GM18867 (cell line): ENCODE data around the gene RAB11B.
"Not testable (repeated sequence)": the region's sequence is repeated elsewhere in the genome, so short reads cannot be mapped to it uniquely, and the experiment has no call there.

Source experiments
- ATAC-seq: cut with Tn5 transposase; IDR thresholded peaks from one replicate; pipeline ENCODE4 v1.9.1; 2021; ENCODE audit warnings: mild to moderate bottlenecking, moderate library complexity; ENCODE audit not compliant: unreplicated experiment

Gene RAB11B

GRCh38 chr19:8393192-8393870, 3.2 kb downstream of the RAB11B start:
- ATAC-seq = no peak

DNA sequence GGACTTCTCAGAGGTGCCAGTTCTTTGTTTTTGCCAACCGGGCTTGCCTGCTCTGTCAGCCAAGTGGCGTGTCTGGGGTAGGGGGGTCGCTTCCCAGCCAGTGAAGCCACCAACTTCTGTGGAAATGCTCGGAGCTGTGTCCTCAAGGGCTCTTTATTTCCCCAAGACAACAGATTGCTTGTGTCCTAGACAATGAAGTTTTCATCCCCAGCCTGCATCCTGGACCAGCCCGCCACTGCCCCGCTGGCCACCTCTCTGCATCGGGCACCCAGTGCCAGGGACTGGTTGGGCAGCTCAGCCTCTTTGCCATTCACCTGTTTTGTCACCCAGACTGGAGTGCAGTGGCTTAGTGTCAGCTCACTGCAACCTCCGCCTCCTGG, 3.7 kb downstream of the RAB11B start:
- no peak for ATAC-seq

DNA sequence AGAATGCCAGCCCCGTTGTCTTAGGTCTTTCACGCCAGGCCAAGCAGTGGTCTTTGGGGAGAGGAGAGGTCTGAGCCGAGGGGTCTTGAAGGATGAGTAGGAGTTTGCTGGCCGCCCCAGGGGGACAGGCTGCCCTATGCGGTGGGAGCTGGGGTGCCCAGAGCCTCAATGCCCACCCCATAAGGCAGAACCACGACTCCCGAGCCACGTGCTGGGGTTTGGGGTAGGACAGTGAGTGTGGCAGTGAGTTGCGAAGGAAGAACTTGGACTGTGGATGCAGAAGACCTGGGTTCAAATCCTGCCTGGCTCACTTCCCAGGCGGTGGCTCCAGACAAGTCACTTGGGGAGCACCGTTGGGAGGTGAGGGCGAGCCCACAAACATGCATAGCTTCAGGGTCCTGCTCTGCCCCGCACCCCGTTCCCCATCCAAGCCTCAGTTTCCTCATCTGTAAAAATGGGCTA, 5.5 kb downstream of the RAB11B start:
- ATAC-seq = no peak

DNA sequence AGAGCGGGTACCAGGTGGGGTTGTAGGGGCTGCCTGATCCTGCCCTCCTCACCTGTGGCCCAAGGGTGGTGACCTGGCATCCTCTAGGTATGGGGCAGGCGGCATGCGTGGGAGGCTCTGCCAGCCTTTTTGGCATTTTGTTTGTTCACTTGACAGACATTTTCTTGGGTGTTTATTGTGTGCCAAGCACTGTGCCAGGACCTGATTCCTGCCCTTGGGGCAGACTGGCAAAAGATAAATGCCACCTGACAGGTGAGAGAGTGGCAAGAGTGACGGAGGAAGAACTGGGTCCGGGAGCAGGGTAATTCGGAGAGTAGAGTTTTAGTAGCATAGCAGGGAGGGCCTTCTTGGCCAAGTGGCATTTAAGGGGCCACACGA, 6.0 kb downstream of the RAB11B start:
- no peak for ATAC-seq

- no peak for ATAC-seq
Observed at GRCh38 chr19:8396563-8397203, 6.5 kb downstream of the RAB11B start.

DNA sequence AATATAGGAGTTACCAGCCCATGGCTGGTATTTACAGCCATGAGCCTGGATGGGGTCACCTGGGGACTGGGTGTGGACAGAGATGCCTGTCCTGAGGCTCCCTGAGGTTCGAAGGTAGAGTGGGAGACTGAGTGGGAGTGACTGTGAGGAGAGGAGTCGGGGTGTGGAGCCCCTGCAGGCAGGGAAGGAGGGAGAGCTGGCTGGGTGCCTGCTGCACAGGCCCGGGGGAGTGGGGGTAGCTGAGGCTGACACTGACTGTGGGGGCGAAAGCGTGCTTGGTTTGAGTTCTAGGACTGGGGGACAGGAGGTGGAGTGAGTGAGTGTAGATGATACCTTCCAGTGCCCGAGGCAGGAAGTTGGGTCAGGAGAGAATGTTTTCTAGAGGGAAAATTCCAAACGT, 7.1 kb downstream of the RAB11B start:
- no peak for ATAC-seq

- ATAC-seq = no peak
Observed at GRCh38 chr19:8397746-8398310, 7.7 kb downstream of the RAB11B start.

- no peak for ATAC-seq
Observed at GRCh38 chr19:8398311-8398771, 8.2 kb downstream of the RAB11B start.

DNA sequence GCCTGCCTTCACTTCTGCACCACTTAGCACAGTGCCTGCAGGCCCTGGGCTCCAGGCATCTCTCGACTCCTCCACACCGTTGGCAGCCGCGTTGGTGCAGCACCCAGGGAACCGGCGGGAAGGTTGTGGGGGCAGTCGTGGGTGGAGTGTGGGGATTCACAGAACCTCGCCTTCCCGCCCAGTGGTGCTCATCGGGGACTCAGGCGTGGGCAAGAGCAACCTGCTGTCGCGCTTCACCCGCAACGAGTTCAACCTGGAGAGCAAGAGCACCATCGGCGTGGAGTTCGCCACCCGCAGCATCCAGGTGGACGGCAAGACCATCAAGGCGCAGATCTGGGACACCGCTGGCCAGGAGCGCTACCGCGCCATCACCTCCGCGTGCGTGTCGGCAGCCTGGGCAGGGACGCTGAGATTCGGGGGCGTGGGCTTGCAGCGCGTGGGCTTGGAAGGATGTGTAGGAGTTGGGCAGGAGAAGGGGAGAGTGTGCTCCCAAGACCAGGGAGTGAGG, 9.6 kb downstream of the RAB11B start:
- ATAC-seq = no peak

DNA sequence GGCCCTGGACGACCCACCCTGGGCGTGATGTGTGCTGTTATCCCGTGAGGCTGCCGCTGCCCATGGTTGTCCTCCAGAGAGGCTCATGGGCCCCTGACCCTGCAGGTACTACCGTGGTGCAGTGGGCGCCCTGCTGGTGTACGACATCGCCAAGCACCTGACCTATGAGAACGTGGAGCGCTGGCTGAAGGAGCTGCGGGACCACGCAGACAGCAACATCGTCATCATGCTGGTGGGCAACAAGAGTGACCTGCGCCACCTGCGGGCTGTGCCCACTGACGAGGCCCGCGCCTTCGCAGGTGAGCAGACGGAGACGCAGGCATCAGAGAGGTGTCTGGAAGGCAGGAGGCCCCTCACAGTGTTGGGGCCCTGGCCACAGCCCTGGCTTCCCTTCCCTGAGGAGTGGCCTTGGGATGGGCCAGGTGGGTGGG, 11.8 kb downstream of the RAB11B start:
- no peak for ATAC-seq

GRCh38 chr19:8403098-8403819, 13.1 kb downstream of the RAB11B start:
- ATAC-seq = no peak

DNA sequence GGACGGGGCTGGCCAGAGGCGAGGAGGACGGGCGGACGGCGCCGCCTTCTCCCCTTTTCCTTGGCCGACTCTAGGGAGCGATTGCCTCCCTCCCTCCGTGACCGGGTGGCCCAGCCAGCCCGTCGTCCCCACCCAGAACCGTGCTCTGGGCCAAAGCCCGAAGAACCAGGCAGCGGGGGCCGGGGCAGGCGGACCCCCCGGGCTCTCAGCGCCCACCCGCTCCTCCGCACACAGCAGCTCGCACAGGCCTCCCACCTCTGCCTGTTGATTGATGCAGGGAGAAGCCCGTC, 13.6 kb downstream of the RAB11B start:
- no peak for ATAC-seq

GRCh38 chr19:8404391-8405151, 14.4 kb downstream of the RAB11B start:
- ATAC-seq = no peak

DNA sequence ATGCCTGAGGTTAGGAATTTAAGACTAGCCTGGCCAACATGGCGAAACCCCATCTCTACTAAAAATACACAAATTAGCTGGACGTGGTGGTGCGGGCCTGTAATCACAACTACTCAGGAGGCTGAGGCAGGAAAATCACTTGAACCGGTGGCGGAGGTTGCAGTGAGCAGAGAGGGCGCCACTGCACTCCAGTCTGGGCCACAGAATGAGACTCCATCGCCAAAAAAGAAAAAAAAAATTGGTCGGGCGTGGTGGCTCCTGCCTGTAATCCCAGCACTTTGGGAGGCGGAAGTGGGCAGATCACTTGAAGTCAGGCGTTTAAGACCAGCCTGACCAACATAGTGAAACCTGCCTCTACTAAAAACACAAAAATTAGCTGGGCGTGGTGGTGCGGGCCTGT, 20.6 kb downstream of the RAB11B start:
- ATAC-seq = not testable (repeated sequence)

- peak; percentile 99 for ATAC-seq
Observed at GRCh38 chr19:8412783-8413628, 22.8 kb downstream of the RAB11B start, which contains the start of gene MARCHF2. TSS of gene MARCHF2 (plus strand) at chr19:8413305. CDS start at chr19:8421841, 8,536 bp downstream.

DNA sequence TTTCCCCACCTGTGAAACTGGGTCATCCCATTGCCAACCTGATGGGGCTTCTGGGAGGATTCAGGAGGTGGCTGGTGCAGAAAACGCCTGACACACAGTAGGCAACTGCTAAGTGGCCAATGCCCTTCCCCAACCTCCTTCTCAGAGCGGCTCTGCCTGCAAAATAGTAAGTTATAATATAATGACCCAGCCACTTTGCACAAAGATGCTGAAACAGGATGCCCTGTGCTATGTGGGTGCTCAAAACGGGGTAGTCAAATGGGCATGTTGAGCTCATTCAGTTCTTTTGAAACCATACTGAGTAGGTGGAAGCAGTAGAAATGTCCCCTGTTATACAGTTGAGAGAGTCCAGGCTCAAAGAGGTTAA, 23.5 kb downstream of the RAB11B start:
- no peak for ATAC-seq

DNA sequence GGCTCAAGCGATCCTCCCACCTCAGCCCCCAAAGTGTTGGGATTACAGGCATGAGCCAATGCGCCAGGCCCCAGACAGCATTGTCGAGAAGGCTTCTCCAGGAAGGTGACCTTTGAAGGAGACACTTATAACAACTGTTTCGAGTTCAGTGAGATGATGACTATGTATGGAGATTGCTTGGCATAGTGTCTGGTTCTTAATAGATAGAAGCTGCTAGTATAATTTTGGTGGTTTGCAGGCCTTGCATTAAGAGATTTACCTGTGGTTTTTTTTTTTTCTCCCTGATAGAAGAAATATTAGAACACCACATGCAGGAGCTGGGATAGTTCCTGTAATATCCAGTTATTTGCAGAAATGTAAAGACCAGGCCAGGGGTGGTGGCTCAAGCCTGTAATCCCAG, 26.6 kb downstream of the RAB11B start:
- no peak for ATAC-seq

- no peak for ATAC-seq
Observed at GRCh38 chr19:8421484-8422461, 31.6 kb downstream of the RAB11B start.

DNA sequence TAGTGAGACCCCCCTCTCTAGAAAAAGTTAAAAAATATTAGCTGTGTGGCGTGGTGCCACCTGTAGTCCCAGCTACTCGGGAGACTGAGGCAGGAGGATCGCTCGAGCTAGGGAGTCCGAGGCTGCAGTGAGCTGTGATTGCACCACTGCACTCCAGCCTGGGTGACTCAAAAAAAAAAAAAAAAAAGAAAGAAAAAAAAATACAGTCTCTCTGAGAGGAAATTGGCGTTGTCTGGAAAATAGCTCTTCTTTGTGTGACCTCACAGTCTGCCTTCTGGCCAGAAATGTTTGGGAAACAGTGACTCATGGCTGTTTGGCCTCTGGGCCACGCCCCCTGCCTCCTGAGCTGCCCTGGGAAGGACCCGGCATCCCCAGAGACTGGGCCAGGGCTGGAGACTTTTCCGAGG, 33.7 kb downstream of the RAB11B start:
- no peak for ATAC-seq
